Left forelimb (tissue), 1 donor: ENCODE data around the gene AFAP1.

Experiments used
- DNase-seq: peaks from one replicate; pipeline ENCODE4 v3.0.0-alpha.2; 2018; ENCODE audit warnings: low spot score

Gene AFAP1

GRCh38 chr4:7755561-7755960 lies 184.1 kb downstream of the AFAP1 start:
- no peak for DNase-seq

- no peak for DNase-seq
Observed at GRCh38 chr4:7754565-7755262, 184.9 kb downstream of the AFAP1 start.

GRCh38 chr4:7753931-7754465 lies 185.7 kb downstream of the AFAP1 start:
- DNase-seq, result no peak

- DNase-seq, result no peak
Observed at GRCh38 chr4:7753271-7753670, 186.4 kb downstream of the AFAP1 start.

DNA sequence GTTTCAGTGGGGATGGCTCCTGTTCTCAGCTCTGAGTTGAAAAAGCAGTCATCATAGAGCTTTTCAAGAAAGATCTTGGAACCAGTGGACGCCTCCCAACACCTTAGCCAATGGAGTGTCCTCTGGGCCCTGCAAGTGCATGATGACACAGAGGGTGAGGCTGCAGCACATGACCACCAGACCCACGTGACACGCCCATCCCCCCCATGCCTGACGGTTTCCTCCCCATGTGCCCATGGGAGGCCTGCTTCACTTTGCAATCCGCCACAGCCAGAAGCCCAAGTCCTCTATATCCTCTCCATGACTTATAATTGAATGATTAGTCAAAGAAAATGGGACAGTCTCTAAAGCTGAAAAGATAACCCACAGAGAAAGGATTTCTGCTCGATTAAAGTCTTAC lies 187.0 kb downstream of the AFAP1 start:
- DNase-seq, result no peak

- no peak for DNase-seq
Observed at GRCh38 chr4:7750972-7751371, 188.7 kb downstream of the AFAP1 start.

DNA sequence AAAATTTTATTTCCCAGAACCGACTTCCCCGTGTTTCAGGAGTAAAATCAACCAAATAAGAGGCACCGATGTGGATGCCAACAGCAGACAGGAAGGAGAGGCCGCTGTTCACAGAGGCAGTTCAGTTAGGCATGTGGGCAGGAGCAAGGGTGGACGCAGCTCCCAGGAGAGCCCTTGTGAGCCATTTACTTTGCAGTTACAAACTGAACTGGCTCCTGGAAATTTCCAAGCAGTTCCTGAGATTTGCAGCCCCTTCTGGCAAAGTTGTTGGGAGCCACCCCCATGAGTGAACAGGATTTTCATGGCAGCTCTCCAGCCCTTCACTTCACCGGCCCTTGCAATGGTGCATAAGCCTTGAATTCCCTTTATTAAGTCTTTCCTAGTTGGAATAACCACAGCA lies 189.1 kb downstream of the AFAP1 start:
- DNase-seq, result no peak

GRCh38 chr4:7747566-7747965 lies 192.1 kb downstream of the AFAP1 start:
- DNase-seq, result no peak

DNA sequence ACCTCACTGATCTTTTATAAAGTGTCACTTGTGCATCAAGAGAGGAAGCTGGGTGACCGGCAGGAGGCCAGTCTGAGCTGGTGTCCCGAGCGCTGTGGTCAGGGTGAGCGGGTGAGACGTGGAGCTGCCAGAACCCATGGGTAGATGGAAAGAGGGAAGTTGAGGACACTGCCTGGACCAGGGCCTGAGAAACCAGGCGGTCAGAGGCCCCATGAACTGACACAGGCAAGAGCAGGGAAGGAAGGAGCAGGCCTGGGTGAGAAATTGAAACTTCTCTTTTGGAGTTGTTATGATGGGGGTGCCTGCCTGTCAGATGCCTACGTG lies 192.6 kb downstream of the AFAP1 start:
- no peak for DNase-seq

DNA sequence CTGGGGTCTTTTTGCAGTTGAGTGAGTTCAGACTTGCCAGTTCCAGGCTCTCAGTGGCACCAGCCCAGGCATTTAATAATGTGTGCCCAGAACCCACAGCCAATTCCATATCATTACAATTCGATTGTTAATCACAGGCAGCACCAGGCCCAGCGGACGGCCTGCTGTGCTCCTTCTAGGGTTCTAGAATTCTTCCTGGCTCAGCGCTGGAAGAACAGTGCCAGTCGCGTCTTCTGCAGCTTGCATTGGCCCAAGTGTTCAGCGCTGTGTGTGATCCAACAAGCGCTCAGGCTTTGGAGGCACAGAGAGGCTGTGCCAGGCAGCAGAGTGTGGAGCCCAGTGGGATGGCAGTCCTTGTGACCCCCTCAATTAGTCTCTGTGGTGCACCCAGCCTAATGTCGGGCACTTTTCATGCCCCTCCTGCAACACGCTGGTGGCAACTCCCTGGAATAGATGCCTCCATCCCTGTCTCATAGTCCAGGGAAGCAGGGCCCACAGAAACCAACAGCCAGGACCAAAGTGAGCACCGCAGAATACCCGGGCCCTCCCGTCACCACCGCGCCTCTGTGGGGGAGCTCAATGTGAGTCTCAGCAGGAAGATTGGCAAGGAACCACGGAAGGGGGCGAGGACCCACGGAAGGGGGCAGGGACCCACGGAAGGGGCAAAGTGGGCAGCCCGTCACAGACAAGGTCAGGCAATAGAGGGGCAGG lies 193.2 kb downstream of the AFAP1 start:
- no peak for DNase-seq

DNA sequence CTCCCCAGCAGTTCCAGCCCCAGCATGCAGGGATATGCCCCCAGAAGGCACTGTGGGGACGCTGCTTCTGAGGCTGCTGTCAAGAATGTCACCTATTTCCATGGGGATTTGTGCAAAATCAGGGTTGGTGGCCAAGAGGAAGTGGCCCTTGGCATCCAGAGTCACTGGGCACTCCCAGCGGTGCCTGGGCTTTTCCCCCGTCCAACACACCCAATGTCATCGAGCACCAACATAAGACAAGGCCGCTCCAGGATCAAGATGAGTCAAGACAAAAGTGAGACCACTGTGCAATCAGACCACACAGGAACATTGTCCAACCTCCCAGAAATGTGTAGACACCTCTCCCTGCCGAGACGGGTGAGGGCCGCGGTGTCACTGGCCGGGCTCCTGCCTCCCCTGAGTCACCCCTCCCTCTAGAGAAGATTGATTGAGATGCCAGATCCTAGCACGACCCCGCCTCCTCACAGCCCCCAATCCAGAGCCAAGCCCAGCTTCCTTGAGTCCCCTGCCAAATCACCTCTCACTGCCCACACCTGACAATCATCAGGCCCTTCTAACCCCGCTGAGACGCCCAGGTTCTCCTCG lies 194.3 kb downstream of the AFAP1 start:
- DNase-seq, result no peak

- no peak for DNase-seq
Observed at GRCh38 chr4:7744142-7744804, 195.4 kb downstream of the AFAP1 start.

- no peak for DNase-seq
Observed at GRCh38 chr4:7742807-7743280, 196.8 kb downstream of the AFAP1 start.

DNA sequence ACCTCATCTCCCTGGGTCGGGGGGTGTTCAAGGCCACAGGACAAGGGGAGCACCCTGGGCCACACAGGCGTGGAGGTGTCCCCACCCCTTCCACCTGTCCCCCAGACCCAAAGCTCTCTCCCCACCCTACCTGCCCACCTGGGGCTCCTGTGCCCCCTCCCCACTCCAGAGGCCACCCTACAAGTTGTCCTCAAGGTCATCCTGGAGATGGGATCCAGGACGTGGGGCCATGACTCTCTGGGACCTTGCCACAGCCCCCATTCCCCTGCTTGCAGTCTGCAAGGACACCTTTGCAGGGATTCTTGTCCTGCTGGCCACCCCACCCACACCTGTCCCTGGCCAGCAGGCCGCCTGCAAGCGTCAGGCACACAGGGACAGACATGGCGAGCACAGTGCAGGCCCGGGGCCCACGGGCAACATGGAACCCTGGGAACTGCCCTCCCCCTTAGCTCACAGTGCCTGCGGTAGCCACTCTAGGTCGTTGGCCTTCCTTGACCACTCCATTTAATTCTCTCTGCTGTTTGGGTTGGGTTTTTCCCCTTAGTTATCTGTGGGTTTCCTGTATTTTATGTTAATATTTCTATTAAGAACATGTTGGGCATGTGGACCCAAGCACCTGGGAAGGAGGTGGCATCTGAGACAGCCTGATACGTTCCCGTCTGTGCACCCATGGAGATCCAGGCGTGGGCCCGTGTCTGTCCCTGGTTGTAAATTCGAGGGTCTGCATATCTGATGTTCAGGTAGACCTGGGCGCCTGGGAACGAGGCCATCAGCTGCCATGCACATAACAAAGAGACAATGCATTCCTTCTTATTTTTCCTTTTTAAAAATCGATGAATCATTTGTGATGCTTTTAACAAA lies 197.5 kb downstream of the AFAP1 start:
- no peak for DNase-seq

DNA sequence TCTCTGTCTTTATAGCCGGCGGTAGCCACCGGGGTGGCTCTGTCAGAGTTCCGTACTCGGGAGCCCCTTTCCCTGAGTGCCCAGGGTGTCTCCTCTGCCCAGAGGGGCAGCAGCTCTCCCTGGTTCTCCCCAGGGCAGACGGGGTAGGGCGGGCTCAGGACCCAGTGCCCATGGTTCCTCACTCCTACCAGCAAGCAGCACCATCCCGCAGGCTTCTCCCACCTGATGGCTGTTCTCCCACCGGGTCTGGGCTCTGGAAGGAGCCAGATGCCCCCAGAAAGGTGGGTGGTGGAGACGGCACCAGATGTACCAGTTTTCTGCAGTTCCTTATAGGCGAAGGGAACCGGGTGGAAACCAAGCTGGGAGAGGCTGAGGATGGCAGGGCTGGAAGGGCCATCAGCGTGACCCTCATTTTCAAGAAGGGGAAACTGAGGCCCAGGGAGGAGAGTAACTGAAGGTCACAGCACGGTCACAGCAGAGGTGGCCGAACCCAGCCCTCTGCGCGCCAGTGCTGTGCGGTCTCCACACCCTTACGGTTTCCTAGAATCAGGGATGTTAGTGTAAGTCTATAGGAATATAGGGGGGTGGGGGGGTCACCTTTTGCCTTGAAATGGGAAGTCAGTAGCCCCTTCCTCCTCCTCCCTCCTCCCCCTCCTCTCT lies 198.7 kb downstream of the AFAP1 start:
- DNase-seq, result no peak

DNA sequence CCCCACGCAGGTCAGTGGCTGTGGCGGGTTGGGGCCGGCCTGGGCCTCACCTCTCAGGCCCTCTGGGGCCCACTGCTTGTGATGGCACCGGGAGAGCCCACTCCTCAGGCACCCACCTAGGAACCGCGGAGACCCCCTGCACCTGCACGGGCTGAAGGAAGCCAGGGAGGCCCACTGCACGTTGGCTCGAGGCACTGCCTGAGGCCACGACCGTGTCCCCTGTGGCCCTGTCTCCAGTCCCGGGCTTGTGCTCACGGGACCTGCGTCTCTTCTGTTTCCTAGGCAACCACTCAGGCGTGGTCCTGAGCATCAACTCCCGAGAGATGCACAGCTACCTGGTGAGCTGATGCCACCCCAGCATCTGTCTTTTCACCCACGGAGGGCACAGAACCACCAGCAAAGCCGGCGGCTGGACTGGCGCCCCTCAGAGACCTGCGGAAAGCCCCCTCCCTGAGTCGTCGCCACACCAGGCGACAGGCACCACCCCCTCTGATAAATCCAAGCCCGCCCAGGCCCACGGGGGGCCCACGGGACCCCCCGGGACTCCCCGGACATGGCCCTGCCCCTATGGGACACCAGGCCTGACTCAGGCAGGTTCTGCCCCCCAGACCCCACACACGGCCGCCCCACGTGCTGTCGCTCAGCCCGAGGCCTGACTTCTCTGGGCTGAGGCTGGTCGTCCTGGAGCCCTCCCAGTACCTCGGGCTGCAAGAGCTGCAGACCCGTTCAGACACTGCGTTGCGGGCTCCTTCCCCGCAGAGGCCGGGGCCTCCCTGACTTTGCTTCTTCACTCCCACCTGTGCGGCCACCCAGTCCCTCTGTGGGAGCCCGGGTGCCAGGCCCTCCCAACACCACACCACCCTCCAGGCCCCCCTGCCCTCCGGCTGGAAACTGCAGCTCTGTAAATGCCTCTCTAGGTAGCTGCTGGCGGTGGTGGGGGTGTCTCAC lies 199.5 kb downstream of the AFAP1 start:
- no peak for DNase-seq

- no peak for DNase-seq
Observed at GRCh38 chr4:7739077-7739917, 200.4 kb downstream of the AFAP1 start.

- no peak for DNase-seq
Observed at GRCh38 chr4:7738458-7739076, 201.1 kb downstream of the AFAP1 start.
